GM21529 (cell line): ENCODE data around the gene HEATR1.

Source experiments
- ATAC-seq: cut with Tn5 transposase; IDR thresholded peaks from one replicate; pipeline ENCODE4 v1.9.1; 2021; ENCODE audit not compliant: unreplicated experiment

The HEATR1 gene

DNA sequence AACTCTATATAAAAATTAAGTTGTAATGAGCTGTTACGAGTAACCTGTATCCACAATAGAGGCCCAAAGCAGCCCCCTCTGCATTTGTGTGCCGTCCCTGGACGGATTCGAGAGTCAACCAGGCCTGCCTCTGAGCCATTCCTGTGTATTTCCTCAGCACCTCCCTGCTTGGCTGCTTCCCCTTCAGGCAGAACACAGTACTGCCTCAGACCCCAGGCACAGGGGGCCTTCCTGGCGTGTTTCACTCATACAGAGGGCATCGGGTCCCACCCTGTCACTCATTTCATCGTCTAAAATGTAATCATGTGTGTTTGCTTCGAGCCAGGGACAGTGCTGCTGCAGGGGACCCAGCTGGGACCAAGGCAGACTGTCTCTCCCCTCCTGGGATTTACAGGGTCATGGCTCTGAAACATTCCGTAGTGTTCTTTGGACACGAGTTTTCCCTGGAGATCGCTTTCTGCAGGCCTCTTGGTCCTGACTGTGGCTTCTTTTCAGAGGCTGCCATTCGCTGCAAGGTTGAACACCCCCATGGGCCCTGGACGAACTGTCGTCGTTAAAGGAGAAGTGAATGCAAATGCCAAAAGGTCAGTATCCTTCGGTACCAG is 61.1 kb downstream of the HEATR1 start:
- ATAC-seq: no peak

DNA sequence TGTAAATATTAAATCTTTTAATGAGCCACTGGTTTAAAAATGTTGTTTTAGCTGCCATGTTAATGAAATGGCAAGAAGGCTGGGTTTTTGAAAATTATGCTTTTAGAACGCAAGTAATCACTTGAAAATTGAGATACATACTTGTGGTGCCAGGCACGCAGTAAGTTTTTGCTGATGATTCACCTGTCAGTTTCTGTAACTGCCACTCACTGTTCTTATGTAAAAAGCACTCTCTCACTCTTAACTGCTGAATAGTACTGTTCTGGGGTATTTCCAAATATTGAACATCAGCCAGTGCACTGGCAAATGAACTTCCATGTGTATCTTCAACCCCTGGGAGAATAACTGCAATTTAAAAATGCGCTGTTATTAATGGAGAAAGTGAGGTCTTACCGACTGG is 62.6 kb downstream of the HEATR1 start:
- ATAC-seq: no peak

DNA sequence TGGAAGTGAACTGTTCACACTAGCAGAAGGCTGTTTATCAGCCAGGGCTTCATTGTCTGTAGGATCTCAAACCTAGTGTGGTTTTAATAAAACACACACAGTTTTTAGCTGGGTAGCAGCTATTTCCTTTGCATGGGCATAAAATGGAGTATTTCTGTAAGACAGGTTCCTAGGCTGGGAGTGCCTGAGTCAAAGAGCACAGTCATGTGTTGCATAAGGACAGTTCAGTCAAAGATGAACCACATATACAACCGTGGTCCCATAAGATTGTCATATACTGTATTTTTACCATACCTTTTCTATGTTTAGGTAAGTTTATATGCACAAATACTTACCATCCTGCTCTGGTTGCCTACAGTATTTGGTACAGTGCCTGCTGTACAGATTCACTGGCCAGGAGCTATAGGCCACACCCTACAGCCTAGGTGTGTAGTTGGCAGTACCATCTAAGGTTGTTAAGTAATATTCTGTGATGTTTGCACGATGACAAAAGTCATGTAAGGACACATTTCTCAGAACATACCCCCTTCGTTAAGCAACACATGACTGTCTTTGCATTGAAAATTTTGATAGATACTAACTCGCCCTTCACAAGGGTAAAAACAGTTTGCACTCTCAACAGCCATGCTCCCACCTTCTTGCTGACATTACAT is 63.4 kb downstream of the HEATR1 start:
- no peak for ATAC-seq

DNA sequence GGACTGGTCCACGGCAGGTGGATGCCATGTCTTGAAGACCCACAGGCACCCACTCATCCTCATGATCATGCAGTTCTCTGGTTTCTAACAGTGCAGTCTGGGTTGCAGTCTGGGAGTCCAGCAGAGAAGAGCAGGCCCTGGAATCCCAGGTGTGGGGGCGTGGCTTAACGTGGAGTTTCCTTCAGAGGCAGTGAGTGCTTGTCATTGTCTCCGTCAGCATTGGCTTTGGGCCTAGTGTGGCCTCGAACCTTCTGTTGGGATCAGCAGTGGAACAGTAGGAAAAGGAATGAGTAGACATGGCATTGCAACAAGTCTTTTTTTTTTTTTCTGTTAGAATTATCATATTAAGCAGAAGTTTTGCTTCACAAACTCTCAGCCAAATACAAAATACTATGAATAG is 67.8 kb downstream of the HEATR1 start:
- ATAC-seq: no peak

DNA sequence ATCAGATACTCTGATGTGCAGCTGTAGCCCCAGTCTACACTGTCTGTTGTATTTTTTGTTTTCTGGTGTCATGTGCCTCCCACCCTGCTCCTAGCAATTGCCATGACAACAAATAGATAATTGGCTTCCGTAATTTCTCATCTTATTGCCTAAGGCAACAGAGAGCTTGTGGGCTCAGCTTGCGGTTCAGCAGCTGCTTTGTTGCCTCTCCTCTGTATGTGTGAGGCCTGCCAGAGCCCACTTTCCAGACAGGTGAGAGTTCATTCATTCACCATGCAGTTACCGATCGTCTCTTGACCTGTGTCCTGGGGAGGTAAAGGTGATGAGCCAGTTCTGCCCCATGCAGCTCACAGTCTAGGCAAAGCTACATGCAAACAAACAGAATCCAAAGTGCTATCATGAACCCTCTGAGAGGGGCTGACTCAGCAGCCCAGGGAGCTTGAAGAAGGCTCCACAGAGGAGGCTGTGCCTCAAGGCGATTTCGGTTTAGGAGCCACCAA is 68.6 kb downstream of the HEATR1 start:
- ATAC-seq: no peak

DNA sequence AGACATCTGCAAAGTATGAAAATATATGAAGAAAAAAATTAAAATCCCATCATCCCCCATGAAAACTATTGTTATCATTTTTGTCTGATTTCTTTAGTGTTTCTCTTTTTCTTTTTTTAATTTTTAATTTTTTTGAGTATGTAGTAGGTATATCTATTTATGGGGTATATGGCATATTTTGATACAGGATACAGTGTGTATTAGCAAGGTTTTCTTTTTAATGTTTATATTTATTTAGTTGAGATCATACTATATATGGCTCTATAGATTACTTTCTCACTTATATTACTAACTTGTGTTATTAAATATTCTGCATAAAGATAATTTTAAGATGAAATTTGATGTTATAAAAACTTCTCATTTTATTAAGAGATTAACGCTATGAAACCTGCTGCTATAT is 69.1 kb downstream of the HEATR1 start:
- no peak for ATAC-seq

DNA sequence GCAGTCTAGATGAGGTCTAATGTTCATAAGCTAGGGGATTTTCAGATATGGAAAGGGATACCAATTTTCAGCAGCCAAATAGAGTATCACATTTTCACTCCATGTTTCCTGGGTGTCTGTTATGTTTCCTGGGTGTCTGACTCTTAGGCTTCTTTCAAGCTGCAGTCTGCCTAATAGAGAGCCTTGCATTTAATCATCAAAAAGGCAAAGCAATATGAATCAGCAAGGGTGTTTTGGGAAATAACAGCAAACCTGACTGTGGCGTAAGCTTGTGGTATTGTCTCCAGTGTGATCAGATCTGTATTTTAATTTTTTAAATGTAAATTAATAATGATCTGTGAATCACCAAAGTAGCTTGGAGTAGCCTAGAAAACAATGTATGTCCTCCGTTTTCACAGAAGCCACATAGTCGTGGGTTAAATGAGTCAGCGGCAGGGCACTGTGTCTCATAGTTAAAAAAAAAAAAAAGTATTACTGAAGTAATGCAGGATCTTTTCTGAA is 70.1 kb downstream of the HEATR1 start:
- no peak for ATAC-seq

DNA sequence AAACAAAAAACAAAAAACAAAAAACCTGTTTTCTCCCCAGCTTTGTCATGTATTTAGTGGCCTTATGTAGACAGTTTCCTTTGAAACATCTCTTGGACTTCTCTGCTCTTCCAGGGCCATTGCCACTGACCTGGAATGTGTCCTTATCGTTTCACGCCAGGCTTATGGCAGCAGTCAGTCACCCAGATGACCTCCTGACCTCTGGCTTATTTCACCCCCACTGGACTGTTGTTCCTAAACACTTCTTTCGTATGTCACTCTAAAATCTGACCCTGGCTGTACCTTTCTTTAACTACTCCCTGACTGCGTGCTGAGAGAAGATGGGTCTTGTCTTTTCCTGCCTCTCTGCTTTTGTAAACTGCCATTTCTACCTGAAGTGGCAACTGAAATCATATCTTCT is 71.5 kb downstream of the HEATR1 start:
- no peak for ATAC-seq

DNA sequence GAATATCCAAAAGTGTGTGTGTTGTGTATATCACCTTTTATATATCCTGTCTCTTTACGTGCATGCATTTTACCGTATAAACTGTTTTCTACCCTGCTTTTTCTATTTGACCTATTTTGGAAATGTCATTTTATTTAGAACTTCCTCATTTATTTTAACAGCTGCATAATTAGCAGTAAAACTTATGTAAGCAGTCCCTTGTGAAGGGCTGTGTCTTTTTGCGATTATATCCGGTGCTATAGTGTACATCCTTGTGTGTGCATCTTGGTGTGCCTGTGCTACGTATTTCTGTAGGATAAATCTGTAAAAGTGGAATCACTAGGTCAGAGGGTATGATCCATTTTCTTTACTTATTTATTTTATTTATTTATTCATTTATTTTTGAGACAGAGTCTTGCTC is 73.4 kb downstream of the HEATR1 start:
- ATAC-seq: no peak

DNA sequence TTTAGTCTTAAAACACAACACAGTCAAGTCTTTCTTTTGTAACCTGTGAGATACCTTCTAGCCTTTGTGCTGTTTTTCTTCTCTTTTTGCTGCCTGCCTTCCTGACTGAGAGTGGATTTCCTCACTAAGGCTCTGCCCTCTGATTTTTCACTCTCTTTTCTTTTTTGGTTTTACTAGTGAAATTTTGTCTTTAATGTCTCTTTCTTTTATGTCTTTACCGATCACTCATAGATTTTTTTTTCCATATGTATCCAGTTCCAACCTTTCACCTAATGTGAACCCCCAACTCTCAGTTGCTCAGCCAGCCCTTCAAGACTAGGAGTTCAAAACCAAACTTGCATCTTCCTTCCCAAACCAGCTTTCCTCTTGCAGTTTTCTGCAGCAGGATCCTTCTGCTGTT is 74.0 kb downstream of the HEATR1 start:
- ATAC-seq: no peak

DNA sequence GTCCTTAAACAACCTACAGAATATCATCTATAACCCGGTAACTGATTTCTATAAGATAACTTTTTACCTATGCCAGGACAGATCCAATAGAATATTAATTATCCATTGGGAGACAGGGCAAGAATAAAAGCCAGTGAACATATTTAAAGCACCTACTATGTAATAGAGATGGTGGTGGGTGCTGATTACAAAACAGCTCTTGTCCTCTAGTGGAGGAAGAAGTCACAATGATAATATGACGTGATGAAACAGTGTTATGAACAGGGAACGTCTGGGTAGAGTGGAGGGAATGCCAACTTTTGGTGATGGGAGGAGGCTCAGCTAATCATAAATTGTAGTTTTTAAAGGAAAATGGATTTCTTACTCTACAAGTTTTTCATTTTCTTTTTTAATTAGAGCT is 78.2 kb downstream of the HEATR1 start:
- ATAC-seq: no peak

DNA sequence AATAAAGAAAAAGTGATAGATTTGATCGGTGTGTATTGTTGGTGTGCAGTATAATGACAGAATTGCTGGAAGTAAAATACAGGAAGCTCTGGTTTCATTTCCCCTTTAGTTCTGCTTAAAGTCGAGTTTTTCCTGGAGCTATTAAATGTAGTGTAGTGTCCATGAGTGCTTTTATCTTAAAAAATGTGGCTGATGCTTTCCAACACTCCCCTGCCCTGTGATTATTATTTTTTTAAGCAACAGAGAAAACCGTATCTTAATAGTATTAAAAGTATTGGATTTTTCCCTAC is 79.5 kb downstream of the HEATR1 start:
- ATAC-seq: peak; percentile 7

DNA sequence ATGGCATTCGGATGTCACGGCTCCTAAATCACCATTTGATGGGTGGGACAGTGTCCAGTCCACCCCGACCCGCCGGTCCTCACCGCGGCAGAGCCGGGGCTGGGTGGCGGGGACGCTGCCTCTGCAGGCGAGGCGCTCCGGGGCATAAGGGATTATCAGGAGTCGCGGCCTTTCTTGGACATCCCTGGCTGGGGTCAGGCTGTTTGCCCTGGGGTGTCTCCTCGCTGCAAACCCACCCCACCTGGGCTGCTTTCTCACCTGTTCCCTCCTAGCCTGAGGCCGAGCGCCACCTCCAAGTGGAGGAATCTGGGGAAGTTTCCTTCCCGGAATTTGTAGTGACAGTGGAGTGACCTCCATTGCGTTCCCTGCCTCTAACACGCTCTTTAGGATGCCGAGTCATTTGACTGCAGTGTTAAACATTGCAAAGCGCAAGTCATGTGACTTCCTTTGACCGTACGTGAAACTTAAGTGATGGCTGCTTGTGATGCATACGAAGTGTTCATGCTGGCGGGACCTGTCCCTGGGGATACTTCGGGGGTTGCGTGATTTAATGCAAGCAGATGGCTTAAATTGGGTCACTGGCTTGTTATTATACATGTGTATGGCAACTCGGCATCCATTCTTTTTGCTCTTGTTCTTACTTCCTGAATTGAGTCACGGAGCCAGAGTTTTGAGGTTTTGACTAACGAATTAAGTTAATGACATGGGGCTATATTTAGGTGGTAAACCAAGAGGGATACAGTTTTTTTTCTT is 80.0 kb downstream of the HEATR1 start:
- ATAC-seq: peak; percentile 92

DNA sequence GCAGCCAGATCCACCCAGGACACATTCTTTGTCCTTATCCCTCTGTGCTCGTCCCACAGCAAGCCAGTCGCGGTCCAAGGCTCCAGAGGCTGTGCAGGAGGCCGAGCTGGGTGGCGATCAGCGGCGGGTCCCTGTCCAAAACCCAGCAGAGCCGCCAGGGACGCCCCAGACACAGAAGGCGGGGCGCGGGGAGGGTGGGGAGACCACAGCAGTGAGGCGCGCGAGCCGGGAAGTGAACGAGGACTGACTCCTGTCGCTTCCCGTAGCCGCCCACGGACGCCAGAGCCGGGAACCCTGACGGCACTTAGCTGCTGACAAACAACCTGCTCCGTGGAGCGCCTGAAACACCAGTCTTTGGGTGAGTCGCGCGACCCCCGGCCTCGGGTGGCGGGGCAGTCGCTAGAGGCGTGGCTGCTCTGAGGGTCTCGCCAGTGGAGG is 80.6 kb downstream of the HEATR1 start, which contains the start of gene LGALS8:
TSS of gene LGALS8 (plus strand) at position 279 of the 438 bp plus-strand sequence. CDS start 2,089 bp downstream, outside the sequence.
- peak; percentile 65 for ATAC-seq

DNA sequence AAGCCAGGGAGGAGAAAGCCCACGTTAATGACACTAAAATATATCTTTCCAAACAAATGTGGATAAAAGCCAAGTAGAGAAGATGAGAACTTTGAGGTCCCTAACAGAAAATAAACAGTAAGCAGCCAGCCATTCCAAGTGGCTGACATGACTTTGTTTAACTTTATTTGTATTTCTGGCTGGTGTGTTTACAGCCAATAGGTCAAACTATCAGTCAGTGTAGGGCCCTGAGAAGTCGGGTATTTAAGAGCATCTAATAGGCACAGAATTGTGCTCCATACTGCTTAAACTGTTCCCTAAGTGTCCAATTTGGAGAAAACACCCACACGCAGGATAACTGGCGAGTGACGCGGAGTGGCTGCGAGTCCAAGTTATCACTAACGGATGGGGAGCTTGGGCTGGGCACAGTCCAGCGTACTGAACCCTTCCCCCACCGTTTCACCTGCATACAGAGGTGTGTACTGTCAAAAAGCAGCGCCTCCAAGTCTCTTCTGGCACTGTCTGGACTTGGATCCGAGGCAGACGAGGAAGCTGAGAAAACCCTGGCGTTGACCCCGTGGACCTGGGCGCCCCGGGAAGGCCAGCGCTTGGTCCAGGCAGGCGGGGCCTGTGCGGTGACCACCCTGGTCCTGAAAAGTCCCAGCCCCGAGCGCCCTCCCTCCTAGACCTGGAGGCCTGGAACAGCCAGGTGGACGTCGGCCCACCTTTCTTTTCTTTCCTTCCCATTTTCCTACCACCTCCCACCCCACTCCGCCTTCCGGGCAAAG is 81.2 kb downstream of the HEATR1 start:
- no peak for ATAC-seq

DNA sequence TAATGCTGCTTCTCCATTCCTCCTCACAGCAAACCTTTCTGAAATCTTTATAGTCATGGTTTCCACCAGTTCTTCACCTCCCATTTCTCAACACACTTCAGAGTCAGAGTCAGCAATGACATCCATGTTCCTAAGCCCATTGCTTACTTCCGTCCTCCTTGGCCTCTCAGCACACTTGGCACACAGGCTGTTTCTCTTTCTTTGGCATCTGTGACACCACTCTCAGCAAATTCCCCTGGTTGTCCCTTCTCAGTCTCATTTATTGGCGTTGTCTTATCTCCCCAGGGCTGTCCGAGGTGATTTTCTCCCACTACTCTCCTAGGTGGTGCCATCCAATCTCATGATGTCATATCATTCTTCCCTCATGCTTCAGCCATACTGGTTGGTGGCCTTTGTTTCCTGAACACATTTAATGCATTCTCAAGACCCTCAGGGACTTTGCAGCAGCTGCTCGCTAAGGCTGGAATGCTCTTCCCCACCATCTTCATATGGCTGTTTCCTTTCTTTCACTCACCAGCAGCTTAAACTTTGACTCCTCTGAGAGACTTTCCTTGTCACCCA is 83.8 kb downstream of the HEATR1 start:
- no peak for ATAC-seq

DNA sequence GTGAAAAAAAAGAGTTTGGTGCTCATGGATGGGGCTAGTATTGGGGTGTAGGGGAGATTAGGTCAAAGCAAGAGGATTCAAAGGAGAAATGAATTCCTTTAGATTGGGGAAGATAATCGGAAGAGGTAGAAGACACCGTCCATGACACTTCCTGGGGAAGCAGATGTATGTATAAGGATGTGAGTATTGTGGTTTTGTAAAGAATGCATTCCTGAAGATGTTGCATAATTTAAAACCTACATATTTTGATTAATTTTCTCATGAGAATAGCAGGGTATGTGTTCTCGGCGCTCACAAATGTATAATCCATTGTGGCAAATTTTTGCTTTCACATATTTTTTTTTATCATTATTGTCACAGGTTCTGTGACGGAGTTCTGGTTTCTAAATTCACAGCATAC is 86.0 kb downstream of the HEATR1 start:
- ATAC-seq: no peak

DNA sequence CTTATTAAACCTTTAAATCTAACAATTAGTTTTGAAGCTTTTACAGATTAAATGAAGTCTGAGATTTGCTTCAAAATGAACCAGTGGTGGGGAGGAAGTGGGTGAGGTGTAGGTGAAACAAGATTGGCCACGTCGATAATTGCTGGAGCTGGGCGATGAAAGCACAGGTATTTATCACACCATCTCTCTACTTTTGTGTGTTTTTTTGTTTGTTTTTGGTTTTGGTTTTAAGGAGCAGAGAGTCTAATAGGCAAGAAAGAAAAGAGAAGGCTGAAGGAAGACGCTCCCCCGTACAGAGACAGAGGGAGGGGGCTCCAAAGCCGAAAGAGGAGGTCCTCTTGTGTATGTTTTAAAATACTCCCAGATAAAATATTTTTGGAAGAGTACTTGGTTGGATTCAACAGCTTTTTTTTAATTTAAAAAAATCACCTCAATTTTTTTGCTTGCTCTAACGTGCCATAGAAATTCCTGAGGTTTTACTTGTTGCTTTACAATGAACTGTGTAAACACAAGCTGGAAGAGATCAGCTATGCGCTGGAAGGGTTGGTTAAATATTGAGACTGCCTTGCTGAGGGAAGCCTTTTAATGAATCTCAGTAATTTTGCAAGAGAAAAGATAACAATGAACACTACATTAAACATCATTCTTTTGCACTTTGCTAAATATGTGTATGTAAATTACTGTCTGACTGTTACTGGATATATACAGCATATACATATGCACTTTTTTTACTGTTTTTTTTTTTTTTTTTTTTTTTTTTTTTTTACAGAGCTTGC is 87.2 kb downstream of the HEATR1 start:
- ATAC-seq: no peak

DNA sequence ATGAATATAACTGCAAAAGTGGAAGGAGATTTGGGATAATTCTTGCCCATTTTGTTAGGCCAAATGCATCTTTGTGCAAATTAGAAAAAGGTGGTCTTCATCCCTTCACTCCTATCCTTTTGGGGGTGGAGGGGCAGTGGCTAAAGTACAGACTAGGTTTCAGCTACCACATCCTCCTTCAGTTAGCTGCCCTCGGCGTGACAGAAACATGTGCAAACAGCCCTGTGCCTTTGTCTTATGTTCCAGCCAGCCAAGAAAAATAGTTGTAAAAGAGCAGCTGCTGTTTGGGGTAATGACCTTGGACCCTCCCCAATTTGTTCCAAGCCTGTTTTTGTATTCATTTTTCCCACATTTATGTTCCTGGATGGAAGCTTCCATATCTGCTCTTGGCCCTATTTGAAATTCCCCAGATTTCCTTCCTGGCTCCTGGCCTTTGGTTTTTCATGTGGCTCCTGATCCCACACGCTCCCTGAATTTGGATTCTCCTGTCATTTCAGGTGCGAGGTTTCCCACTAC is 88.8 kb downstream of the HEATR1 start:
- no peak for ATAC-seq
